Skin epidermis (tissue), 12 donors: Measurements from ENCODE around the gene WNT9A.
"Not testable (repeated sequence)": the region's sequence is repeated elsewhere in the genome, so short reads cannot be mapped to it uniquely, and the experiment has no call there.

Source experiments
- H3K27ac ChIP-seq, 21 experiments: fragments of 200-600 bp; sonication (generic) in 11 of 21; one replicate each; pipeline ENCODE4 v1.5.0; 2020; ENCODE audit warnings: mild to moderate bottlenecking in 3 of 21, inconsistent platforms in 2 of 21, moderate library complexity in 2 of 21
- H3K4me3 ChIP-seq, 7 experiments: fragments of 200-600 bp; sonication (generic) in 2 of 7; one replicate each; pipeline ENCODE4 v1.5.0; 2020; ENCODE audit warnings: inconsistent platforms in 2 of 7, mild to moderate bottlenecking in 2 of 7, moderate library complexity in 1 of 7

WNT9A gene

GRCh38 chr1:227914801-227915563 is 32.8 kb downstream of the WNT9A start:
- Histone ChIP-seq H3K4me3 (no peak overlapping the region), H3K27ac (peak overlapping the region in 2 of 21 experiments; percentile 22 to 47)

- no peak overlapping the region for H3K4me3 ChIP-seq
- H3K27ac ChIP-seq: peak overlapping the region in 2 of 21 experiments; percentile 22 to 47
Measured at GRCh38 chr1:227913764-227914721, 33.7 kb downstream of the WNT9A start.

GRCh38 chr1:227913396-227913763 is 34.4 kb downstream of the WNT9A start:
- Histone ChIP-seq H3K4me3 (no peak overlapping the region), H3K27ac (no peak overlapping the region)

- H3K27ac ChIP-seq: no peak overlapping the region
Measured at GRCh38 chr1:227912866-227913265, 34.9 kb downstream of the WNT9A start.

GRCh38 chr1:227911376-227911775 is 36.4 kb downstream of the WNT9A start:
- Histone ChIP-seq H3K4me3 (no peak overlapping the region), H3K27ac (no peak overlapping the region)

More at GRCh38 chr1:227912866-227913265, 34.9 kb downstream of the WNT9A start:
- no peak overlapping the region for H3K4me3 ChIP-seq

- no peak overlapping the region for H3K4me3 ChIP-seq
- H3K27ac ChIP-seq: no peak overlapping the region
Measured at GRCh38 chr1:227910511-227911153, 37.1 kb downstream of the WNT9A start.

- H3K27ac ChIP-seq, H3K4me3 ChIP-seq: not testable (repeated sequence)
Measured at GRCh38 chr1:227909923-227910328, 37.8 kb downstream of the WNT9A start.

- Histone ChIP-seq H3K27ac (no peak overlapping the region), H3K4me3 (no peak overlapping the region)
Measured at GRCh38 chr1:227909188-227909587, 38.5 kb downstream of the WNT9A start.

GRCh38 chr1:227908359-227908758 is 39.4 kb downstream of the WNT9A start:
- H3K27ac ChIP-seq: no peak overlapping the region
- H3K4me3 ChIP-seq: no peak overlapping the region

GRCh38 chr1:227907439-227908015 is 40.2 kb downstream of the WNT9A start:
- H3K27ac ChIP-seq: no peak overlapping the region

GRCh38 chr1:227906550-227907071 is 41.1 kb downstream of the WNT9A start:
- Histone ChIP-seq H3K4me3 (no peak overlapping the region), H3K27ac (no peak overlapping the region)

More at GRCh38 chr1:227907439-227908015, 40.2 kb downstream of the WNT9A start:
- no peak overlapping the region for H3K4me3 ChIP-seq

- Histone ChIP-seq H3K4me3 (no peak overlapping the region), H3K27ac (peak overlapping the region in 1 of 21 experiments; percentile 6)
Measured at GRCh38 chr1:227905573-227906487, 41.9 kb downstream of the WNT9A start.

GRCh38 chr1:227904541-227905335 is 43.0 kb downstream of the WNT9A start:
- Histone ChIP-seq H3K27ac (no peak overlapping the region), H3K4me3 (no peak overlapping the region)

GRCh38 chr1:227903614-227904501 is 43.9 kb downstream of the WNT9A start:
- Histone ChIP-seq H3K4me3 (no peak overlapping the region), H3K27ac (no peak overlapping the region)

- Histone ChIP-seq H3K27ac (no peak overlapping the region), H3K4me3 (no peak overlapping the region)
Measured at GRCh38 chr1:227903061-227903521, 44.6 kb downstream of the WNT9A start.

GRCh38 chr1:227902641-227902990 is 45.1 kb downstream of the WNT9A start:
- H3K4me3 ChIP-seq: no peak overlapping the region
- no peak overlapping the region for H3K27ac ChIP-seq
